Measurements from ENCODE around the gene ZNF84. TPM values are rescaled to one million over a fixed set of nuclear protein-coding genes. Genes with fewer than 3 reads are reported as not detected.

The ZNF84 gene
- total and polyA plus RNA-seq, 10 of the 15 experiments (the other 5 are each of a cell fraction or from before 2014, with no cell fraction given), result 10.4 to 35.3 (median 16.6) TPM

DNA sequence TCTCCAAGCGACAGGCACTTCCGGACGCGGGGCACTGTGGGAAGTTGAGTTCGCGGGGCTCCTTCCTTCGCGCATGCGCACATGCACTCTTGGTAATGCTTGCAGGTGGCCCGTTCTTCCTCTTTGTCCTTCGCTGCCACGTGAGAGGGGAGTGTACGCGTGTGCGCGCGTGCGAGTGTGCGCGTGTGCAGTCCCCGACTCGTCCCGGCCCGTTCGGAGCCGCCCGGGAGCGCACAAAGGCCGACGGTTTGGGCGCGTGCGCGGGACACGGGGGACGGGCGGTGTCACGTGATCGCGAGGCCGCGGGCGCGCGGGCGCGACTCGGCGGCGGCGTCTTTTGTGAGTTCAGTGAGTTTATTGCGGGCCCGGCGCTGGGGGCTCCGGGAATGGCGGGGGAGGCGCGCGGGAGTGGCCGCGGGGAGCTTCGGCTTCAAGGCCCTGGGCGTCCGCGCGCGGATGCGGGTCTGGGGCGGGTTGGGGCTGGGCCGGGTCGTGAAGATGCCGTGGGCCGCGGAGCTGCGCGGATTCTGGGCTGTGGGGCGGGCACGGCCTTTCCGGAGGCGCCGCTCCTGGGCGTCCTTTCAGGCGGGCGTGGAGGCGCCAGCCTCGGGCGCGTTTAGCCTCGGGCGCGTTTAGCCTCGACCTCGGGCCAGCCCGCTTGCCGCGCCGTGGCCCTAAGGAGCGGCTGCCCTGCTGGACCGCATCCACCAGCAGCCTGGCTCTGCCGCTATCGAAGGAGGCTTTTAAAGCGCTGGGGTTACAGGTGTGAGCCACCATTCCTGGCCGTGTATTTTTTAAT, at the start of gene ZNF84 (continued):
- TF ChIP-seq, protein P1, sequence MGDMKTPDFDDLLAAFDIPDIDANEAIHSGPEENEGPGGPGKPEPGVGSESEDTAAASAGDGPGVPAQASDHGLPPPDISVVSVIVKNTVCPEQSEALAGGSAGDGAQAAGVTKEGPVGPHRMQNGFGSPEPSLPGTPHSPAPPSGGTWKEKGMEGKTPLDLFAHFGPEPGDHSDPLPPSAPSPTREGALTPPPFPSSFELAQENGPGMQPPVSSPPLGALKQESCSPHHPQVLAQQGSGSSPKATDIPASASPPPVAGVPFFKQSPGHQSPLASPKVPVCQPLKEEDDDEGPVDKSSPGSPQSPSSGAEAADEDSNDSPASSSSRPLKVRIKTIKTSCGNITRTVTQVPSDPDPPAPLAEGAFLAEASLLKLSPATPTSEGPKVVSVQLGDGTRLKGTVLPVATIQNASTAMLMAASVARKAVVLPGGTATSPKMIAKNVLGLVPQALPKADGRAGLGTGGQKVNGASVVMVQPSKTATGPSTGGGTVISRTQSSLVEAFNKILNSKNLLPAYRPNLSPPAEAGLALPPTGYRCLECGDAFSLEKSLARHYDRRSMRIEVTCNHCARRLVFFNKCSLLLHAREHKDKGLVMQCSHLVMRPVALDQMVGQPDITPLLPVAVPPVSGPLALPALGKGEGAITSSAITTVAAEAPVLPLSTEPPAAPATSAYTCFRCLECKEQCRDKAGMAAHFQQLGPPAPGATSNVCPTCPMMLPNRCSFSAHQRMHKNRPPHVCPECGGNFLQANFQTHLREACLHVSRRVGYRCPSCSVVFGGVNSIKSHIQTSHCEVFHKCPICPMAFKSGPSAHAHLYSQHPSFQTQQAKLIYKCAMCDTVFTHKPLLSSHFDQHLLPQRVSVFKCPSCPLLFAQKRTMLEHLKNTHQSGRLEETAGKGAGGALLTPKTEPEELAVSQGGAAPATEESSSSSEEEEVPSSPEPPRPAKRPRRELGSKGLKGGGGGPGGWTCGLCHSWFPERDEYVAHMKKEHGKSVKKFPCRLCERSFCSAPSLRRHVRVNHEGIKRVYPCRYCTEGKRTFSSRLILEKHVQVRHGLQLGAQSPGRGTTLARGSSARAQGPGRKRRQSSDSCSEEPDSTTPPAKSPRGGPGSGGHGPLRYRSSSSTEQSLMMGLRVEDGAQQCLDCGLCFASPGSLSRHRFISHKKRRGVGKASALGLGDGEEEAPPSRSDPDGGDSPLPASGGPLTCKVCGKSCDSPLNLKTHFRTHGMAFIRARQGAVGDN (IDR thresholded peaks at IDR 0.05), result peak; percentile 73
- no peak for TF ChIP-seq CBX3 (IDR thresholded peaks at IDR 0.05; ENCODE audit: borderline replicate concordance, low read depth)
- TF ChIP-seq TAF1 (IDR thresholded peaks at IDR 0.05; ENCODE audit: borderline replicate concordance, low read depth, low read length), result peak; percentile 56; the same call in 1 of the 2 replicates
- TF ChIP-seq, protein P2, sequence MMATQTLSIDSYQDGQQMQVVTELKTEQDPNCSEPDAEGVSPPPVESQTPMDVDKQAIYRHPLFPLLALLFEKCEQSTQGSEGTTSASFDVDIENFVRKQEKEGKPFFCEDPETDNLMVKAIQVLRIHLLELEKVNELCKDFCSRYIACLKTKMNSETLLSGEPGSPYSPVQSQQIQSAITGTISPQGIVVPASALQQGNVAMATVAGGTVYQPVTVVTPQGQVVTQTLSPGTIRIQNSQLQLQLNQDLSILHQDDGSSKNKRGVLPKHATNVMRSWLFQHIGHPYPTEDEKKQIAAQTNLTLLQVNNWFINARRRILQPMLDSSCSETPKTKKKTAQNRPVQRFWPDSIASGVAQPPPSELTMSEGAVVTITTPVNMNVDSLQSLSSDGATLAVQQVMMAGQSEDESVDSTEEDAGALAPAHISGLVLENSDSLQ (IDR thresholded peaks at IDR 0.05), result peak; percentile 12; the same call in 1 of the 2 replicates
- TF ChIP-seq FOXM1 (IDR thresholded peaks at IDR 0.05; ENCODE audit: low read depth, low read length), result no peak
- peak; percentile 90 for TF ChIP-seq GABPA (IDR thresholded peaks at IDR 0.05; ENCODE audit: low read depth)
- TF ChIP-seq CBX5 (IDR thresholded peaks at IDR 0.05; ENCODE audit: low read depth), result peak; percentile 81; the same call in 1 of the 2 replicates
- TF ChIP-seq, protein P3, sequence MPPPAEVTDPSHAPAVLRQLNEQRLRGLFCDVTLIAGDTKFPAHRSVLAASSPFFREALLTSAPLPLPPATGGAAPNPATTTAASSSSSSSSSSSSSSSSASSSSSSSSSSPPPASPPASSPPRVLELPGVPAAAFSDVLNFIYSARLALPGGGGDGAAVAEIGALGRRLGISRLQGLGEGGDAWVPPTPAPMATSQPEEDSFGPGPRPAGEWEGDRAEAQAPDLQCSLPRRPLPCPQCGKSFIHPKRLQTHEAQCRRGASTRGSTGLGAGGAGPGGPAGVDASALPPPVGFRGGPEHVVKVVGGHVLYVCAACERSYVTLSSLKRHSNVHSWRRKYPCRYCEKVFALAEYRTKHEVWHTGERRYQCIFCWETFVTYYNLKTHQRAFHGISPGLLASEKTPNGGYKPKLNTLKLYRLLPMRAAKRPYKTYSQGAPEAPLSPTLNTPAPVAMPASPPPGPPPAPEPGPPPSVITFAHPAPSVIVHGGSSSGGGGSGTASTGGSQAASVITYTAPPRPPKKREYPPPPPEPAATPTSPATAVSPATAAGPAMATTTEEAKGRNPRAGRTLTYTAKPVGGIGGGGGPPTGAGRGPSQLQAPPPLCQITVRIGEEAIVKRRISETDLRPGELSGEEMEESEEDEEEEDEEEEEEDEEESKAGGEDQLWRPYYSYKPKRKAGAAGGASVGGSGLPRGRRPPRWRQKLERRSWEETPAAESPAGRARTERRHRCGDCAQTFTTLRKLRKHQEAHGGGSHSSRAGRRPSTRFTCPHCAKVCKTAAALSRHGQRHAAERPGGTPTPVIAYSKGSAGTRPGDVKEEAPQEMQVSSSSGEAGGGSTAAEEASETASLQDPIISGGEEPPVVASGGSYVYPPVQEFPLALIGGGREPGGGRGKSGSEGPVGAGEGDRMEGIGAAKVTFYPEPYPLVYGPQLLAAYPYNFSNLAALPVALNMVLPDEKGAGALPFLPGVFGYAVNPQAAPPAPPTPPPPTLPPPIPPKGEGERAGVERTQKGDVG (CRISPR knock-in tag; IDR thresholded peaks at IDR 0.05), result peak; percentile 90
- TF ChIP-seq, protein P4, sequence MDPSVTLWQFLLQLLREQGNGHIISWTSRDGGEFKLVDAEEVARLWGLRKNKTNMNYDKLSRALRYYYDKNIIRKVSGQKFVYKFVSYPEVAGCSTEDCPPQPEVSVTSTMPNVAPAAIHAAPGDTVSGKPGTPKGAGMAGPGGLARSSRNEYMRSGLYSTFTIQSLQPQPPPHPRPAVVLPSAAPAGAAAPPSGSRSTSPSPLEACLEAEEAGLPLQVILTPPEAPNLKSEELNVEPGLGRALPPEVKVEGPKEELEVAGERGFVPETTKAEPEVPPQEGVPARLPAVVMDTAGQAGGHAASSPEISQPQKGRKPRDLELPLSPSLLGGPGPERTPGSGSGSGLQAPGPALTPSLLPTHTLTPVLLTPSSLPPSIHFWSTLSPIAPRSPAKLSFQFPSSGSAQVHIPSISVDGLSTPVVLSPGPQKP (IDR thresholded peaks at IDR 0.05; ENCODE audit: low read depth, low read length), result peak; percentile 71; the same call in 1 of the 2 replicates
- no peak for TF ChIP-seq SMC3 (IDR thresholded peaks at IDR 0.05; ENCODE audit: borderline replicate concordance, low read length)
- TF ChIP-seq, protein P5, sequence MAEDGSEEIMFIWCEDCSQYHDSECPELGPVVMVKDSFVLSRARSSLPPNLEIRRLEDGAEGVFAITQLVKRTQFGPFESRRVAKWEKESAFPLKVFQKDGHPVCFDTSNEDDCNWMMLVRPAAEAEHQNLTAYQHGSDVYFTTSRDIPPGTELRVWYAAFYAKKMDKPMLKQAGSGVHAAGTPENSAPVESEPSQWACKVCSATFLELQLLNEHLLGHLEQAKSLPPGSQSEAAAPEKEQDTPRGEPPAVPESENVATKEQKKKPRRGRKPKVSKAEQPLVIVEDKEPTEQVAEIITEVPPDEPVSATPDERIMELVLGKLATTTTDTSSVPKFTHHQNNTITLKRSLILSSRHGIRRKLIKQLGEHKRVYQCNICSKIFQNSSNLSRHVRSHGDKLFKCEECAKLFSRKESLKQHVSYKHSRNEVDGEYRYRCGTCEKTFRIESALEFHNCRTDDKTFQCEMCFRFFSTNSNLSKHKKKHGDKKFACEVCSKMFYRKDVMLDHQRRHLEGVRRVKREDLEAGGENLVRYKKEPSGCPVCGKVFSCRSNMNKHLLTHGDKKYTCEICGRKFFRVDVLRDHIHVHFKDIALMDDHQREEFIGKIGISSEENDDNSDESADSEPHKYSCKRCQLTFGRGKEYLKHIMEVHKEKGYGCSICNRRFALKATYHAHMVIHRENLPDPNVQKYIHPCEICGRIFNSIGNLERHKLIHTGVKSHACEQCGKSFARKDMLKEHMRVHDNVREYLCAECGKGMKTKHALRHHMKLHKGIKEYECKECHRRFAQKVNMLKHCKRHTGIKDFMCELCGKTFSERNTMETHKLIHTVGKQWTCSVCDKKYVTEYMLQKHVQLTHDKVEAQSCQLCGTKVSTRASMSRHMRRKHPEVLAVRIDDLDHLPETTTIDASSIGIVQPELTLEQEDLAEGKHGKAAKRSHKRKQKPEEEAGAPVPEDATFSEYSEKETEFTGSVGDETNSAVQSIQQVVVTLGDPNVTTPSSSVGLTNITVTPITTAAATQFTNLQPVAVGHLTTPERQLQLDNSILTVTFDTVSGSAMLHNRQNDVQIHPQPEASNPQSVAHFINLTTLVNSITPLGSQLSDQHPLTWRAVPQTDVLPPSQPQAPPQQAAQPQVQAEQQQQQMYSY (CRISPR knock-in tag; IDR thresholded peaks at IDR 0.05), result peak; percentile 86
- peak; percentile 63; the same call in 1 of the 2 replicates for TF ChIP-seq LARP7 (IDR thresholded peaks at IDR 0.05)
- TF ChIP-seq BACH1 (IDR thresholded peaks at IDR 0.05; ENCODE audit: borderline replicate concordance), result peak; percentile 79
- 0 out of 2 replicates have a peak, but pooled peaks have one; percentile 25 for TF ChIP-seq ZNF207 (IDR thresholded peaks at IDR 0.05; ENCODE audit: borderline replicate concordance)
- 0 out of 2 replicates have a peak, but pooled peaks have one; percentile 66 for TF ChIP-seq SMARCA5 (IDR thresholded peaks at IDR 0.05)
